Measurements from ENCODE around the gene FGF4. TPM values are rescaled to one million over a fixed set of nuclear protein-coding genes. Genes with fewer than 3 reads are reported as not detected.

FGF4 gene
- total RNA-seq, 2 donors from 2014 or later: 0.28 TPM; not detected in 1

DNA sequence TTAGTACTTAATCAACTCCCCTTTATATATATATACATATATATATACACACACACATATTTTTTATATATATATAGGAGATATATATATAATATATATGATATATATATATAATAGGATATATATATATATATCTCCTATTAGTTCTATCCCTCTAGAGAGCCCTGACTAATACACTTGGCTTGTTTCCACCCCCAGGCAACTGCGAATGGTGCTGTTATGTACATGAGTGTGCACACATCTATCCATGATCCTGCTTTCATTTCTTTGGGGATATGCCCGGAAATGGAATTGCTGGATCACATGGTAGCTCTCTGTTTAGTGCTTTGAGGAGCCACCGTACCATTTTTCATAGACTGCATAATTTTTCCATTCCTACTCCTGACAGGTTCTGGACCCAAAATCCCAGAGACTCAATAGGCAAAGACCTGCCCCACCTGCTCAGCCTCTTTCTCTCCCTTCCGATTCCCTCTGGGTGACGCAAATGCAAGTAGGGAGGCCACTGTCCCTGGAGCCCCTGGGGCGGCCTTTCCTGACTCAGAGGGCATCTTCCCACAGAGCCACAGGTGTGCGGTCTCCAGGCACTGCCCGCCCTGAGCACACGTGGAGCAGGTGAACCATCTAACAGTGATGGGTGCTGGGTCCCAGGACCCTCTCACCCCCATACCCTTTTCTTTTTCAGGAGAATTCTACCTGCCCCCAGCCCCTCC is 32.1 kb upstream of the FGF4 start:
- Histone ChIP-seq H3K4me1 (replicated peaks) (no peaks in the 10 kb centered on the region), H3K9me3 (no peaks in the 10 kb centered on the region), H3K36me3 (no peaks in the 10 kb centered on the region), H3K4me3 (no peak overlapping the region), H3K27ac (no peak overlapping the region), H3K27me3 (replicated peaks; ENCODE audit: insufficient read depth) (peaks cover 2% of the 10 kb centered on the region)
- intact Hi-C loops (cut with DNase I): no loop called here
- WGBS: 92% methylated on average over 9 of the region's 9 CpGs
- DNase-seq (ENCODE audit: low spot score): no peak
- TF ChIP-seq POLR2A (IDR thresholded peaks at IDR 0.05) (no peak), POLR2AphosphoS5 (IDR thresholded peaks at IDR 0.05) (no peak)
- TF ChIP-seq, protein P1, sequence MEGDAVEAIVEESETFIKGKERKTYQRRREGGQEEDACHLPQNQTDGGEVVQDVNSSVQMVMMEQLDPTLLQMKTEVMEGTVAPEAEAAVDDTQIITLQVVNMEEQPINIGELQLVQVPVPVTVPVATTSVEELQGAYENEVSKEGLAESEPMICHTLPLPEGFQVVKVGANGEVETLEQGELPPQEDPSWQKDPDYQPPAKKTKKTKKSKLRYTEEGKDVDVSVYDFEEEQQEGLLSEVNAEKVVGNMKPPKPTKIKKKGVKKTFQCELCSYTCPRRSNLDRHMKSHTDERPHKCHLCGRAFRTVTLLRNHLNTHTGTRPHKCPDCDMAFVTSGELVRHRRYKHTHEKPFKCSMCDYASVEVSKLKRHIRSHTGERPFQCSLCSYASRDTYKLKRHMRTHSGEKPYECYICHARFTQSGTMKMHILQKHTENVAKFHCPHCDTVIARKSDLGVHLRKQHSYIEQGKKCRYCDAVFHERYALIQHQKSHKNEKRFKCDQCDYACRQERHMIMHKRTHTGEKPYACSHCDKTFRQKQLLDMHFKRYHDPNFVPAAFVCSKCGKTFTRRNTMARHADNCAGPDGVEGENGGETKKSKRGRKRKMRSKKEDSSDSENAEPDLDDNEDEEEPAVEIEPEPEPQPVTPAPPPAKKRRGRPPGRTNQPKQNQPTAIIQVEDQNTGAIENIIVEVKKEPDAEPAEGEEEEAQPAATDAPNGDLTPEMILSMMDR (IDR thresholded peaks at IDR 0.05): no peak

DNA sequence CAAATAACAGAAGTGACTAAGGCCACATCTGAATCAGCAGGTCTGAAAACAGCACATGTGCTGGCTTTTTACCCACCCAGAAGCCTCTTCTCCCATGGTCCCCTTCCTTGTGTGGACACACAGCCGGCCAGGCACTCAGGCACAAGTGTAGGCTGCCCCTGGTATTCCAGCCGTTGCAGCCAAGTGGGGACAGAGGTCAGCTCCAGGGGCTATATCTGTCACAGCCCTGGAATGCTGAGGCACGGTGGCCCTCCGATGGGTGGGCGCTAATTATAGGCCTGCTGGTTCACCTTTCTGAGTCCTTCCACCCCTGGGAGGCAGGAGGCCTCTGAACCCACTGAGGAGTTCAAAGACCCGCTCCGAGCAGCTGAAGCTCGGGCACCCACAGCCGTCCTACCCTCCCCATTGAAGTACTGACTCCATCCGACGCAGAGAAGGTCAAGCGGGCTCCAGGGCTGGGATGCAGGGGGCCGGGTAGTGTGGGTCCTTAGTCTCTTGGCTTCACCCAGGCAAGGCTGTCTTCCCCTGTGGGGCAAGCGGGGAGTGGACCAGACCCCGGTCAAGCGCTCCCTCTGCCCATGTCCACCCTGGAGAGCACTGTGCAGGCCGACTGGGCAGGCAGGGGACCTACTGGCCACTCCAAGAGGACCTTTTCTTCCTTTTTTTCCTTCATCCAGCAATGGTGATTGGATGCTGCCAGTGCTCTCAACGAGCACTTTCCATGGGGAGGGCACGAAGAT is 29.8 kb upstream of the FGF4 start:
- H3K27ac ChIP-seq: no peak overlapping the region
- H3K9me3 ChIP-seq: no peaks in the 10 kb centered on the region
- no peaks in the 10 kb centered on the region for H3K4me1 ChIP-seq (replicated peaks)
- 76% methylated on average over 19 of the region's 19 CpGs for WGBS
- no peaks in the 10 kb centered on the region for H3K36me3 ChIP-seq
- TF ChIP-seq POLR2A (IDR thresholded peaks at IDR 0.05): no peak
- TF ChIP-seq POLR2AphosphoS5 (IDR thresholded peaks at IDR 0.05): no peak
- TF ChIP-seq, protein P1 (IDR thresholded peaks at IDR 0.05): no peak
- no peak for DNase-seq (ENCODE audit: low spot score)
- peaks cover 2% of the 10 kb centered on the region for H3K27me3 ChIP-seq (replicated peaks; ENCODE audit: insufficient read depth)
- no peak overlapping the region for H3K4me3 ChIP-seq
- intact Hi-C loops (cut with DNase I): no loop called here

DNA sequence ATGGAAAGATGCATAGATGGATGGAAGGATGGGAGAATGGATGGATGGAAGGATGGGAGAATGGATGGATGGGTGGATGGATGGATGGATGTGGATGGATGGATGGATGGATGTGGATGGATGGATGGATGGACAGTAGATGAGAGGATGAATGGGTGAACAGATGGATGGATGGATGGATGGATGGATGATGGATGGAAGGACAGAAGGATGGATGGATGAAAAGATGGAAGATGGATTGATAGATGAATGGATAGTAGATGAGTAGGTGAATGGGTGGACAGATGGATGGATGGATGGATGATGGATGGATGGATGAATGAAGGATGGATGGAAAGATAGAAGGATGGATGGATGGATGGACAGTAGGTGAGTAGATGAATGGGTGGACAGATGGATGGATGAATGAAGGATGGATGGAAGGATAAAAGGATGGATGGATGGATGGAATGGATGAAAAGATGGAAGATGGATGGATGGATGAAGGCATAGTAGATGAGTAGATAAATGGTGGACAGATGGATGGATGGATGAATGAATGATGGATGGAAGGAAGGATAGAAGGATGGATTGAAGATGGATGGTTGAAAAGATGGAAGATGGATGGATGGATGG is 28.6 kb upstream of the FGF4 start:
- peaks cover 2% of the 10 kb centered on the region for H3K27me3 ChIP-seq (replicated peaks; ENCODE audit: insufficient read depth)
- intact Hi-C loops (cut with DNase I): no loop called here

DNA sequence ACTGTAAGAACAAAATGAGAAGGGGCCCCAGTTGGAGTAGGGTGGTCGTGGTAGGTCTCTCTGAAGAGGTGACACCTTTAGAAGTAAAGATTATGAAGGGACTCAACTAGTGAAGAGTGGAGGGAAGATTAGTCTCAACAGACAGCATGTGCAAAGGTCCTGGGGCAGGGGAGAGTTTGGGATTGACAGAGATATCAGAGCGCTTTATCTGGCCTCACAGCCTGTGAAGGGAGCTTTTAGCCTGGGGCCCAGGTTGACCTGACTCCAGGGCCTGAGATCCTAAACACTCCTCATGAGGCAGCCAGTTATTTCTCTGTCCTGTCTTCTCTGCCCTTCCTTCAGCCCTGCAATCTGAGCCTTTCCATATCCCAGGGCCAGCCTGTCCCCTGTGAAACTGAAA is 27.9 kb upstream of the FGF4 start:
- Histone ChIP-seq H3K4me3 (no peak overlapping the region), H3K4me1 (replicated peaks) (no peaks in the 10 kb centered on the region), H3K9me3 (no peaks in the 10 kb centered on the region), H3K36me3 (no peaks in the 10 kb centered on the region), H3K27ac (no peak overlapping the region), H3K27me3 (replicated peaks; ENCODE audit: insufficient read depth) (peaks cover 2% of the 10 kb centered on the region)
- no peak for DNase-seq (ENCODE audit: low spot score)
- TF ChIP-seq, protein P1 (IDR thresholded peaks at IDR 0.05): no peak
- intact Hi-C loops (cut with DNase I): no loop called here
- 74% methylated on average over 2 of the region's 2 CpGs for WGBS

More for the DNA sequence above, 28.6 kb upstream of the FGF4 start:
- Histone ChIP-seq H3K9me3 (no peaks in the 10 kb centered on the region), H3K27ac (no peak overlapping the region), H3K36me3 (no peaks in the 10 kb centered on the region), H3K4me1 (replicated peaks) (no peaks in the 10 kb centered on the region), H3K4me3 (no peak overlapping the region)
- TF ChIP-seq POLR2AphosphoS5 (IDR thresholded peaks at IDR 0.05) (no peak), POLR2A (IDR thresholded peaks at IDR 0.05) (no peak)
- TF ChIP-seq, protein P1 (IDR thresholded peaks at IDR 0.05): no peak
- no peak for DNase-seq (ENCODE audit: low spot score)
